ENCODE measurements around the gene CARS1. TPM values are rescaled to one million over a fixed set of nuclear protein-coding genes. Genes with fewer than 3 reads are reported as not detected.
A peak's percentile ranks its signal among the peaks of the same experiment; 100 is the strongest.

CARS1 gene
- total RNA-seq, 2 experiments from 2014 or later, result 94.1 to 126 TPM

DNA sequence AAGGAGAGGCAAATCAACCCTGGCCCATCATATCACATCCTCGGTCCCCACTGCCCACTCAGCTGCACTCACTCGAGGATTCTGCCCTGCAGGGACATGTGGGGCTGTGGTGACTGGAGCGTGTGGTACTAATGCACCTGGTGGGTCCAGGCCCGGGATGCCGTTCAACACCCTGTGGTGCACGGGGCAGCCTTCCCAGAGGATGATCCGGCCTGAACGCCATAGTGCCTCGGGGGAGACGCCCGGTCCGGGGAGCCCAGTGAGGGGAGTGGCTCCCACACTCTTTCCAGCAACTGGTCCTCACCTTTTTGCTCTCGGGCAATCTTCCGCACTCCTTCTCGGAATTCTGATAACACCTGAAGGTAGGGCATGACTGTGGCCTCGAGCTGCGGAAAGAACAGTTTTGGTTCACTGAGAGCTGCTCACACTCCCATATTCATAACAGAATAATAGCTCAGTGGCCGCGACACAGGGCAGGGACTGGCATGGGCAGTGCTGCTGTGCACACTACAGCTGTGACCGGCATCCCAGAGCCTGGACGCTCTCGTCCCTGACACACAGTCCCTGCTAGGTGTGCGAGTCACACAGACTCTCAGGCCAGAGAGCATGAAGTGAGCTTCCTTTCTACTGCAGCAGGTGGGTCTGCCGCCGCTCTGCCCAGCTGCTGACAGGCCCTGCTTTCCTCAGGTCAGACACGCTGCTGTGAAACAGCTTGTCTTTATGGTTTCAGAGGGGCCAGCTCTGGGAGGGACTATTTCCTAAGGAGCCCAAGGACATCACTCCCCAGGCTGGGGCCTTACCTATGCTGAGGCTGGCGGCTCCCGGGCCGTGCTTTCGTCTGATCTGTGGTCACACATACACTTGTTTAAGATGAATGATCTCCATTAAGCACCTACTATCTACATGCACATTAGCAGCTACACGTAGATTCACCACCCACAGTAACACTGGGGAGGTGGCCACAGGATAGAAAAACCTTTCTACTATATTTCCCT is 45.0 kb downstream of the CARS1 start:
- no peak overlapping the region for H3K4me3 Mint-ChIP-seq
- H3K36me3 Mint-ChIP-seq (ENCODE audit: low read depth), result peaks cover 57% of the 10 kb centered on the region
- DNase-seq, result no peak
- no peaks in the 10 kb centered on the region for H3K27me3 Mint-ChIP-seq
- ChIA-PET POLR2A (interaction anchor here (0.6 to 3.0 kb wide), 3 partner anchors 15 to 460 kb away, joined by 7 to 12 read pairs (median 8); no protein-coding TSS in a partner anchor), CTCF (interaction anchor here (1.1 kb wide), 1 partner anchor 82 kb away, joined by 3 read pairs; no protein-coding TSS in a partner anchor)
- H3K9me3 Mint-ChIP-seq (ENCODE audit: low read depth), result no peaks in the 10 kb centered on the region
- peaks cover 38% of the 10 kb centered on the region for H3K4me1 Mint-ChIP-seq
- no peak overlapping the region for H3K27ac Mint-ChIP-seq
- ATAC-seq, result no peak
- intact Hi-C loops (cut with DNase I, micrococcal nuclease), result no loop called here

DNA sequence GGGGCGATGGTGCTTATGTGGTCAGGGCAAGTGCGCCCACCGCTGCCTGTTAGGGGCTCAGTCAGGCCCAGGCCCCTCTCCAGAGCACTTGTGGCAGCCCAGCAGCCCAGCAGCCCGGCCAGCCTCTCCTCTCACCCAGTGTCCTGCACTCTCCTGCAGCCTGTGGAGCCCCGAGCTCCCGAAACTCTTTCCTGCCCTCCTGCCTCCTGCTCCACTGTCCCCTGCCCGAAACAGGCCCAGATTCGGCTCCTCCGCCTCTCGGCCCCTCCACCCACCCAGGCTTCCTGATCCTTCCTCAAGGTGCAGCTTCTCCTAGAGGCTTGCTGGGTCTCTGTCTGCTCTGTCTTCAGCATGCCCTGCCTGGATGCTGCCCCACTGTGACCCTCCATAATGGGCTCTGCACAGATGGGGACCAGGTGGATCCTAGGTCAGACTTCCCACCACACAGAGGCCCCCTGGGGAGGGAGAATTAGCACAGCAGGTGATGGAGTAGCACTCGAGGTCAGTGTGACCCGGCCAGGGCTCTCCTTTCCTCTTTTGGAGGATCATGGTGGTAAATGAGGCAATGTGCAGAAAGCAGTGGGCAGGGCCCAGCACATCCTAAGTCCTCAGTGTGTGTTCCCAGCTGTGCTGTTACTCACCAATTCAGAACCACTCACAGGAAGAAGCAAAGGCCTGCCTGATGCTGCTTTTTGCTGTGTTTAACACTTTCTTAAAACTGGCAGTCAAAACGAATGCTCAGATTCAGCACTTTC is 46.5 kb downstream of the CARS1 start:
- Mint-ChIP-seq H3K36me3 (ENCODE audit: low read depth) (peaks cover 54% of the 10 kb centered on the region), H3K27ac (no peak overlapping the region), H3K9me3 (ENCODE audit: low read depth) (no peaks in the 10 kb centered on the region), H3K27me3 (no peaks in the 10 kb centered on the region), H3K4me1 (peaks cover 25% of the 10 kb centered on the region), H3K4me3 (no peak overlapping the region)
- ChIA-PET CTCF (no interaction called here), POLR2A (no interaction called here)
- intact Hi-C loops (cut with DNase I, micrococcal nuclease), result no loop called here
- peak; percentile 11 for ATAC-seq
- no peak for DNase-seq

DNA sequence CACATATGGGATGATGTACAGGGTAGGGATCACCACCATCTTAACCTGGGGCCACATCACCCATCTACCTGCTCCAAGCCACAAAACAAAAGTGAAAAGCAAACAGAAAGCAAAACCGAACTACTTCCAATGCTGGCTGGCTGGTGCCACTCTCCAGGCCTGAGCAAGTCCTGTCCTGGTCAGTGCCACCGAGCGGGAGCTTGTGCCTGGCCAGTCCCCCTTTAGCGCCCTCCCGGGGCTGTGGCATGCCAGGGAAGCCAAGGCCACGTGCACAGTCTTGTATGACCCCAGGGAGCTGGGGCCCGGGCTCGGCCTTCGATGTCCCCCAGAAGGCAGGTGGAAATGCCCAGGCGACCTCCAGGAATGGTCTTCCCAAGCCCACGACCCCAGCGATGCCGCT is 47.2 kb downstream of the CARS1 start:
- H3K27ac Mint-ChIP-seq, result no peak overlapping the region
- H3K36me3 Mint-ChIP-seq (ENCODE audit: low read depth), result peaks cover 51% of the 10 kb centered on the region
- ATAC-seq, result no peak
- H3K9me3 Mint-ChIP-seq (ENCODE audit: low read depth), result no peaks in the 10 kb centered on the region
- DNase-seq, result no peak
- no peak overlapping the region for H3K4me3 Mint-ChIP-seq
- intact Hi-C loops (cut with DNase I, micrococcal nuclease), result no loop called here
- POLR2A ChIA-PET, result no interaction called here
- H3K27me3 Mint-ChIP-seq, result no peaks in the 10 kb centered on the region
- H3K4me1 Mint-ChIP-seq, result peaks cover 18% of the 10 kb centered on the region
- CTCF ChIA-PET, result no interaction called here

DNA sequence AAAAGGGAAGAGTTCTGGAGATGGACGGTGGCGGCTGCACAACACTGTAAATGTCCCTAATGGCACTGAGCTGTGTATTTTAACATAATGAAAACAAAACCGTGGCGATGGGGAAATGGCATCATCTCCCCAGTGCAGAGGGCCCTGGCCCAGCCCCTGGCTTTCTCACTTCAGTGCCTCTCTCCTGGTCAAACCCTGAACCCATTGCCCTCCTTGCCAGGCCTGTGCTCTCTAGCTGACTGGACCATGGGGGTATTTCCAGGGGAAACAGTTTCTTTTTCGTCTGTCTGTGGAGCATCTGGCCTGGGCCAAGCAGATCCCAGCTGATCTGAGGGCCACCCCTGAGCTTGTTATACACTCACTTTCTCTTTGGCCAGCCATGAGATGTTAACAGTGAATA is 47.7 kb downstream of the CARS1 start:
- POLR2A ChIA-PET, result no interaction called here
- Mint-ChIP-seq H3K27ac (peak overlapping the region; percentile 49), H3K9me3 (ENCODE audit: low read depth) (no peaks in the 10 kb centered on the region), H3K27me3 (no peaks in the 10 kb centered on the region), H3K36me3 (ENCODE audit: low read depth) (peaks cover 47% of the 10 kb centered on the region), H3K4me3 (no peak overlapping the region), H3K4me1 (peaks cover 13% of the 10 kb centered on the region)
- DNase-seq, result no peak
- no peak for ATAC-seq
- CTCF ChIA-PET, result no interaction called here
- intact Hi-C loops (cut with DNase I, micrococcal nuclease), result no loop called here

DNA sequence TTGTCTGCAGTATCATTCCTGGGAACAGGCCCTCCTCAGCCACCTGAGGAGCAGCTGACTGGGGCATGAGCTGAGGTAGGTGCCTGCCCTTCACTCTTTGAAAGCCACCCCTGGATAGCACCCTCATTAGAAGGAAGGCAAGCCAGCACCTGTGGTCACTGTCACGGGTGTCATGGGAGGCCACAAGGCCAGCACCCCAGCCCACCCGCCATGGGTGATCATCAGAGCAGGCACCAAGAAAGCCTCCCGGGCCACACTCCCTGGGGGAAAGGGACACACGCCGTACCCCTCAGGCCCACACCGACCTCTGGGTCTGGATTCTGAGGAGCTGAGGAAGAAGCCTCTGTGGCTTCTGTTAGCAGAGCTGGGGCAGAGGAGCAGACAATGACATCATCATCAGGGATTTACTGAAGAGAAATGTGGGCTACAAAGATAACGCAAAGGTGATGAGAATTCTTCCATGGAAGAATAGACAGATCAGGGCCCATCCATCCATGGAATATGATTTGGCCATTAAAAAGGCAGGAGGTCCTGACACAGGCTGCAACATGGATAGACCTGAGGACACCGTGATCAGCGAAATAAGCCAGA is 48.4 kb downstream of the CARS1 start:
- no peaks in the 10 kb centered on the region for H3K9me3 Mint-ChIP-seq (ENCODE audit: low read depth)
- ChIA-PET POLR2A (no interaction called here), CTCF (interaction anchor here (0.6 kb wide), 1 partner anchor 33 kb away, joined by 3 read pairs; no protein-coding TSS in a partner anchor)
- DNase-seq (no peak), ATAC-seq (no peak)
- no peaks in the 10 kb centered on the region for H3K27me3 Mint-ChIP-seq
- intact Hi-C loops (cut with DNase I, micrococcal nuclease), result no loop called here
- peaks cover 53% of the 10 kb centered on the region for H3K36me3 Mint-ChIP-seq (ENCODE audit: low read depth)
- no peak overlapping the region for H3K4me3 Mint-ChIP-seq
- peak overlapping the region; percentile 49 for H3K27ac Mint-ChIP-seq
- peaks cover 6% of the 10 kb centered on the region for H3K4me1 Mint-ChIP-seq

DNA sequence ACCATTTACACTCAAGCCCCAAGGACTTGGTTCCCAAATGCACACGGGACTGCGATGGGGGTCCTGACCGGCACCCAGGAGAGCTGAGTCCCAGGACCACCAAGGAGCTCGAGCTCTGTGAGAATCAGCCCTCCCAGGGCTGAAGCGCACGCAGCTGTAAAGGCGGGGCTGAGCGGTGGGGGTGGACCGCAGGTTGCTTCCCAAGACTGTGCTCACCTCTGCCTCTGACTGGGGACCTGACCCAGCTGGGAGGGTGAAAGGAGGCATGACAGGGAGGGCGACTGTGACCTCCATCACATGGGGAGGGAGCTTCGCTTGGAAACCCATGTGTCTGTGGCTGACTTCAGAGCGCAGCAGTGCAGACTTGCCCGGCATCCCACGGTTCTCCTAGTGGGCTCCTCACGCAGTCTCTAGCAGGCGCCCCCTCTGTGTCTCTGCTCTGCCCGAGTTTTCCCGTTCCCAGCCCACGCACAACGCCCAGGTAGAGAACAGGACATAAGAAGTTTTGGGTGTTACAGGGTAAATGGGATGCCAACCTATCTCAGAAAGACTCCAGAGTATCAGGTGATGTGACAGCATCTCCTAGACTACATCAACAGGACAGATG is 49.7 kb downstream of the CARS1 start:
- CTCF ChIA-PET, result interaction anchor here (1.1 kb wide), 1 partner anchor 16 kb away, joined by 3 read pairs; the partner anchor contains the start of gene NAP1L4
- H3K9me3 Mint-ChIP-seq (ENCODE audit: low read depth), result no peaks in the 10 kb centered on the region
- H3K27ac Mint-ChIP-seq, result no peak overlapping the region
- no peak overlapping the region for H3K4me3 Mint-ChIP-seq
- POLR2A ChIA-PET, result interaction anchor here (1.5 kb wide), 1 partner anchor 15 kb away, joined by 4 read pairs; the partner anchor contains the start of gene NAP1L4
- DNase-seq (no peak), ATAC-seq (no peak)
- H3K36me3 Mint-ChIP-seq (ENCODE audit: low read depth), result peaks cover 62% of the 10 kb centered on the region
- H3K4me1 Mint-ChIP-seq, result peaks cover 3% of the 10 kb centered on the region
- intact Hi-C loops (cut with DNase I, micrococcal nuclease), result no loop called here
- H3K27me3 Mint-ChIP-seq, result no peaks in the 10 kb centered on the region

DNA sequence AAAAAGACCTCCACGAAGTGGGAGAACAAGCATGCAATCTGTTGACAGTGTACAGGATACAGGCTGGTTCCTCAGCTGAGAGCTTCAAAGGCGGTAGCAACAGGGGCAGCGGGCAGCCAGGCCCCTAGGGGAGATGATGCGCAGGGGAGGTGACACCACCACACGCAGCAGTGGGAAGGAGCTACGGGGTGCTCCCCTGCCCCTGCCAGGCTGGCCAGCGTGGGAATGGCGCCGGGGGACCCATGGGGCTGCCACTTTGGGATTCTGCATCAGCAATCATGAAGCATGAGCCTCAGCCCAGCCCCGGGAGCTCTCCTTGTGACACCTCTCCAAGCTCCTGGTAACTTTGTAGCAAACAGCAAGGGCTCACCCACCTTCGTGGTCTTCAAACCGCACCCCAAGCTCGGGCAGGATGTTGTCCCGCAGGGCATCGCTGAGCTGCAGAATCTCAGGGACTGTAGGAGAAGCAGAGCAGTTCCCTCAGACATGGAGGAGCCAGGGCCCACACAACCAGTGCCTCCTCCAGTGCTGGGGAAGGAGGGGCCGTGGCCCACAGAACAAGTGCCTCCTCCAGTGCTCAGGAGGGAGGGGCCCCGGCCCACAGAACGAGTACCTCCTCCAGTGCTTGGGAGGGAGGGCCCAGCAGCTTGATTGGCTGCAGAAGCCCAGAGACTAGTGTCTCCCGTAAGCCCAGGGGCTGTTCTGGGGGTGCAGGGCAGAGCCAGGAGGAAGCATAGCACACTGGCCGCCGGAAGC is 50.5 kb downstream of the CARS1 start:
- intact Hi-C loops (cut with DNase I, micrococcal nuclease), result no loop called here
- DNase-seq (no peak), ATAC-seq (peak; percentile 30)
- Mint-ChIP-seq H3K36me3 (ENCODE audit: low read depth) (peaks cover 65% of the 10 kb centered on the region), H3K27me3 (no peaks in the 10 kb centered on the region), H3K9me3 (ENCODE audit: low read depth) (no peaks in the 10 kb centered on the region), H3K27ac (no peak overlapping the region), H3K4me1 (peaks cover 3% of the 10 kb centered on the region), H3K4me3 (no peak overlapping the region)
- CTCF ChIA-PET, result interaction anchor here (1.1 kb wide), 1 partner anchor 15 kb away, joined by 3 read pairs; the partner anchor contains the start of gene NAP1L4
- POLR2A ChIA-PET, result interaction anchor here (1.5 kb wide), 1 partner anchor 15 kb away, joined by 4 read pairs; the partner anchor contains the start of gene NAP1L4

DNA sequence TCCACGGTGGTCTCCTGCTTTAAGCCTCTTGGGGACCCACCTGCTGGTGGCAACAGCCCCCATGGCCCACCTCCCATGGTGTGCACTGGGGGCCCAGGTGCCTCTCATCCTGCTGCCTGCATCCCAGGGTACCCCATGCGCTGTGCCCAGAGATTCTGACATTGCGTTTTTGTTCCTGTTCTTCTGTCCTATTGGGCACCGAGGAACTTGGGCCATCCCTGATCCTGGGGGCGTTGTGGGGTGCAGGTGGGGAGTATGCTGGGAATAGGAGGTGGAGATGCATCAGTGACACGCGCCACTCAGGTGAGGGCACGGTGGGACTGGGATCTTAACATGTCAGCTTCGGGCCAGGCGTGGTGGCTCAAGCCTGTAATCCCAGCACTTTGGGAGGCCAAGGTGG is 52.7 kb downstream of the CARS1 start:
- CTCF ChIA-PET, result no interaction called here
- Mint-ChIP-seq H3K27me3 (no peaks in the 10 kb centered on the region), H3K4me3 (no peak overlapping the region), H3K27ac (no peak overlapping the region), H3K36me3 (ENCODE audit: low read depth) (peaks cover 60% of the 10 kb centered on the region), H3K4me1 (no peaks in the 10 kb centered on the region), H3K9me3 (ENCODE audit: low read depth) (no peaks in the 10 kb centered on the region)
- POLR2A ChIA-PET, result no interaction called here
- DNase-seq (no peak), ATAC-seq (no peak)
- intact Hi-C loops (cut with DNase I, micrococcal nuclease), result no loop called here

DNA sequence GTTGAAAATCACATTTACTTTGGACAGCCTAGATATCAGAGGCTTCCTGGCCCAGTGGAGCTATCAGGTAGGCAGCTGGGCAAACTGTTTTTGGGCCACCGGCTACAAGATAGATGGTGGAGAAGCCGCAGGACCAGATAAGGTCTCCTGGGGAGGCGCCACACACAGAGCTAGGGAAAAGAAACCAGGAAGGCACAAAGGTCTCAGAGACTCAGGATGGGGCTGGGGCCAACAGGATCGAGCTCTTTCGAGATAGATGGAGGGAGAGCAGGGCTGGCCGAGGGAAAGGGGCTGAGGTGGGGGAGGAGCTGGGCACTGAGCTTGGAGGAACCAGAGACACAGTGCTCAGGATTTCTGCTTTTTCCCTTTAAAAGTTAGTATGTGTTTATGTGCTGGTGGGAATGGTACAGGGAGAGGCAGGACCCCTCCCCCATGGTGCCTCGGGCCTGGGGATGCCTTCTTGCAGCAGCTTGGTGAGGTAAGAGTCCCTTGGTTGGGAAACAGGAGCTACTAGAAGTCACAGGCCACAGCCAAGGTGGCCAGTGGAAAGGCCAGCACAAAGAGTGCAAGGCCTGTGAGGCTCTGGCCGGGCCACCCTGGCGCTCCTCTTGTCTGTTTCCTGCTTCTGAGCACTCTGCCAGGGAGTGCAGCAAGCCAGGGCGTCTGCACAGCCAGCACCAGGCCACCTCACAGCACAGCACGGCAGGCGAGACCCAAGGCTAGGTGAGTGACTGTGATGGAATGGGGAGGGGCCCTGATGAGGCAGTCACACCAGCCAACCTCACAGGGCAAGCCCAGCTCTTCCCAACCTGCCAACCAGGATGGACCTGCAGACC is 53.6 kb downstream of the CARS1 start:
- no peaks in the 10 kb centered on the region for H3K27me3 Mint-ChIP-seq
- ATAC-seq (no peak), DNase-seq (no peak)
- ChIA-PET CTCF (no interaction called here), POLR2A (no interaction called here)
- H3K36me3 Mint-ChIP-seq (ENCODE audit: low read depth), result peaks cover 53% of the 10 kb centered on the region
- intact Hi-C loops (cut with DNase I, micrococcal nuclease), result no loop called here
- no peak overlapping the region for H3K27ac Mint-ChIP-seq
- H3K9me3 Mint-ChIP-seq (ENCODE audit: low read depth), result no peaks in the 10 kb centered on the region
- H3K4me3 Mint-ChIP-seq, result no peak overlapping the region
- no peaks in the 10 kb centered on the region for H3K4me1 Mint-ChIP-seq

DNA sequence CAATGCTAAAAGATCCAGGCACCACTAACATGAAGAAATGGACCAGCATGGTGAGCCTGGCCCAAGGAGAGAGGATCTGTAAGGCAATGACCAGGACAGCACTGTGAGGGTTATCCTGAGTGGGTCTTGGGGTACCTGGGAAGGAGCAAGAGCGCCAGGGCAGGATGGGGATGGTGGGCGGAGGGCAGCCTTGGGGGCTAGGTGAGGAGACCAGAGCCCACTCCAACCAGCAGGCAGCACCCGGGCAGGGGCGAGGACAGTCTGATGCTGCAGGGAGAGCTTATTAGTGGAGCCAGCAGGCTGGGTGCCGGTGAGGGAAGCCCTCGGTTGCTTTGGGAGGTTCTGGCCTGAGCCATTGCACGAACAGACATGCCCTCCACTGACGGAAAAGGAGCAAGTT is 54.4 kb downstream of the CARS1 start:
- Mint-ChIP-seq H3K36me3 (ENCODE audit: low read depth) (peaks cover 49% of the 10 kb centered on the region), H3K9me3 (ENCODE audit: low read depth) (no peaks in the 10 kb centered on the region), H3K27ac (peak overlapping the region; percentile 1), H3K4me3 (no peak overlapping the region), H3K27me3 (no peaks in the 10 kb centered on the region), H3K4me1 (no peaks in the 10 kb centered on the region)
- DNase-seq (no peak), ATAC-seq (no peak)
- intact Hi-C loops (cut with DNase I, micrococcal nuclease), result no loop called here
- ChIA-PET CTCF (no interaction called here), POLR2A (no interaction called here)
